Measurements from ENCODE around the gene LTB.

Gene LTB

DNA sequence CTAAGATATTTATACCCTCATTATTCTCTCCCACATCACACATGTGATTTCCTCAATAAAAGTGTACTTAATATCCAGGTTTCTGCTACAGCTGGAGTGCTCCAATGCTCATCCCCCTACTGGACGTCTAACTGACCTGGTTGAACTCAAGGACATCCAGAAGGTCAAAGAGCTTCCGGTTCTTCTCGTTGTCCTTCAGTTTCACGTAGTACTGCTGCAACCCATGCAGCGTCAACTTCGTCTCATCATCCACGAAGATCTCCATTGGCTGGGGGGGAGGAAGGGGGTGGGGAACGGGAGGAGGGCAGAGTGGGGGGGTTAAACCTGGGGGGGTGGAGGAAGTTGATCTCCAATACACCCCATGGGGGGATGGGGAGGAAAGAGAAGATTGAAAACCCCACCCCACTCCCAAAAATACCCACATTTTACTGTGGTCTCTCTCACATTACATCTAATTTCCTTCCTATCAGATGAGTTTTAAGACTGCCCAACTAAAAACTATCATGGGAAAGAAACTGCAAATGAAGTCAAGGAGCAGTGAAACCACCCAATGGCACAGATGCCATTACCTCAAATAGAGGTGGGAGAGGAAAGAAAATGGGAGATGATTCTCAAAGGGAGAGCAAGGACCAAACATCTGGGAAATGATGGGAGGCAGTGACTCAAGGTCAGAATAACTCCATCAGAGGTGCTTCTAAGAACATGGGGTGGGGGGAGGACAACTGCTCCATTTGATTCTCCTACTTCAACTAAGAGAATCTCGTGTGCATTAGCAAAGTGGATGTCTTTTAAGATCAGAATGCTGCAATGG lies 49.4 kb downstream of the LTB start:
- Histone ChIP-seq H3K4me3 (ENCODE audit: insufficient read length, low read depth) (no peak overlapping the region), H3K9ac (ENCODE audit: insufficient read length, low read depth) (no peak overlapping the region), H3K27me3 (ENCODE audit: insufficient read depth, insufficient read length) (no peaks in the 10 kb centered on the region), H3K4me1 (ENCODE audit: insufficient read depth, insufficient read length) (peaks cover 3% of the 10 kb centered on the region), H3K9me3 (ENCODE audit: insufficient read depth, low read length) (no peaks in the 10 kb centered on the region), H3K36me3 (ENCODE audit: insufficient read depth, insufficient read length, low read length) (peaks cover 84% of the 10 kb centered on the region)
- TF ChIP-seq YY1 (IDR thresholded peaks at IDR 0.05; ENCODE audit: insufficient read depth, insufficient read length) (no peak), SUZ12 (IDR thresholded peaks at IDR 0.05; ENCODE audit: extremely low read depth, insufficient read depth, insufficient read length) (no peak), ZNF274 (IDR thresholded peaks at IDR 0.05; ENCODE audit: low read depth, low read length) (no peak)
- DNase-seq (ENCODE audit: low read depth, low spot score) = no peak

GRCh38 chr6:31531771-31532643 lies 50.2 kb downstream of the LTB start:
- no peaks in the 10 kb centered on the region for H3K27me3 ChIP-seq (ENCODE audit: insufficient read depth, insufficient read length)
- TF ChIP-seq ZNF274 (IDR thresholded peaks at IDR 0.05; ENCODE audit: low read depth, low read length) = no peak
- no peak for TF ChIP-seq SUZ12 (IDR thresholded peaks at IDR 0.05; ENCODE audit: extremely low read depth, insufficient read depth, insufficient read length)
- no peak for TF ChIP-seq YY1 (IDR thresholded peaks at IDR 0.05; ENCODE audit: insufficient read depth, insufficient read length)
- peaks cover 3% of the 10 kb centered on the region for H3K4me1 ChIP-seq (ENCODE audit: insufficient read depth, insufficient read length)
- H3K4me3 ChIP-seq (ENCODE audit: insufficient read length, low read depth) = no peak overlapping the region
- H3K9me3 ChIP-seq (ENCODE audit: insufficient read depth, low read length) = no peaks in the 10 kb centered on the region
- H3K36me3 ChIP-seq (ENCODE audit: insufficient read depth, insufficient read length, low read length) = peaks cover 75% of the 10 kb centered on the region
- H3K9ac ChIP-seq (ENCODE audit: insufficient read length, low read depth) = no peak overlapping the region
- DNase-seq (ENCODE audit: low read depth, low spot score) = no peak

DNA sequence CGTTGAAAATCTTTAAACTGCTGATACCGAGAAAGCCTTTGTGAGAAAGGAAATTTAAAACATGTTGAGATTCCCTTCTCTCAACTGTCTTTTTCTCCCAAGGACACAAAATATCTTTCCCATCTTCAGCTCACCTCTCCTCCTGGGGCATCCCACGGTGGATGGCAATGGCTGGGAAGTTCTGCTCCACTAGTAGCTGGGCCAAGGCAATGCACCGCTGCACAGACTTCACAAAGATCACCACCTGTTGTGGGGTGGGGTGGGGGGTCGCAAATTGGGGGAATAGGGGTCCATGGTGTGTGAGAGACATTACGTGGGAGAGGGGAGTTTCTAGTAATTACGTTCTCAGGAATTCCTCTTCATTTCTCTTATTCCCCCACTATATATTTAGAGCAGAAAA lies 51.1 kb downstream of the LTB start:
- H3K36me3 ChIP-seq (ENCODE audit: insufficient read depth, insufficient read length, low read length) = peaks cover 67% of the 10 kb centered on the region
- TF ChIP-seq SUZ12 (IDR thresholded peaks at IDR 0.05; ENCODE audit: extremely low read depth, insufficient read depth, insufficient read length) (no peak), YY1 (IDR thresholded peaks at IDR 0.05; ENCODE audit: insufficient read depth, insufficient read length) (no peak), ZNF274 (IDR thresholded peaks at IDR 0.05; ENCODE audit: low read depth, low read length) (no peak)
- no peak for DNase-seq (ENCODE audit: low read depth, low spot score)
- H3K4me3 ChIP-seq (ENCODE audit: insufficient read length, low read depth) = no peak overlapping the region
- no peaks in the 10 kb centered on the region for H3K9me3 ChIP-seq (ENCODE audit: insufficient read depth, low read length)
- H3K4me1 ChIP-seq (ENCODE audit: insufficient read depth, insufficient read length) = peaks cover 3% of the 10 kb centered on the region
- H3K9ac ChIP-seq (ENCODE audit: insufficient read length, low read depth) = no peak overlapping the region
- H3K27me3 ChIP-seq (ENCODE audit: insufficient read depth, insufficient read length) = no peaks in the 10 kb centered on the region

GRCh38 chr6:31530659-31531058 lies 51.6 kb downstream of the LTB start:
- Histone ChIP-seq H3K4me1 (ENCODE audit: insufficient read depth, insufficient read length) (peaks cover 3% of the 10 kb centered on the region), H3K4me3 (ENCODE audit: insufficient read length, low read depth) (no peak overlapping the region), H3K27me3 (ENCODE audit: insufficient read depth, insufficient read length) (no peaks in the 10 kb centered on the region), H3K36me3 (ENCODE audit: insufficient read depth, insufficient read length, low read length) (peaks cover 62% of the 10 kb centered on the region), H3K9me3 (ENCODE audit: insufficient read depth, low read length) (no peaks in the 10 kb centered on the region), H3K9ac (ENCODE audit: insufficient read length, low read depth) (no peak overlapping the region)
- DNase-seq (ENCODE audit: low read depth, low spot score) = no peak
- TF ChIP-seq SUZ12 (IDR thresholded peaks at IDR 0.05; ENCODE audit: extremely low read depth, insufficient read depth, insufficient read length) (no peak), ZNF274 (IDR thresholded peaks at IDR 0.05; ENCODE audit: low read depth, low read length) (no peak), YY1 (IDR thresholded peaks at IDR 0.05; ENCODE audit: insufficient read depth, insufficient read length) (no peak)
